Gastrocnemius medialis (tissue), 4 donors: ENCODE measurements around the gene USP31. TPM values are rescaled to one million over a fixed set of nuclear protein-coding genes. Genes with fewer than 3 reads are reported as not detected.

ENCODE experiments used
- ATAC-seq, 2 donors: fragments of 150-250 bp; one replicate each; pipeline ENCODE4 v1.9.1; 2016
- DNase-seq, 2 donors: peaks; one replicate each; pipeline ENCODE4 v3.0.0-alpha.2; 2019
- H3K27ac ChIP-seq, 4 donors: fragments of 200-600 bp; sonication (generic); 1 replicate in 1 of 4; 2 replicates in 3 of 4; pipeline ENCODE4 v1.5.1; 2016 to 2018; ENCODE audit warnings: mild to moderate bottlenecking in 2 of 4, moderate library complexity in 1 of 4
- H3K27me3 ChIP-seq, 3 donors: fragments of 200-600 bp; sonication (generic) in 2 of 3; 1 replicate in 1 of 3; 2 replicates in 2 of 3; pipeline versions ENCODE4 v1.5.1 to v1.6.0; 2016 to 2019; ENCODE audit warnings: mild to moderate bottlenecking in 1 of 3, moderate library complexity in 1 of 3
- H3K36me3 ChIP-seq, 2 donors: fragments of 200-600 bp; sonication (generic) in 1 of 2; one replicate each; pipeline ENCODE4 v1.5.1; 2017 to 2018
- H3K4me1 ChIP-seq, 2 donors: fragments of 200-600 bp; sonication (generic) in 1 of 2; one replicate each; pipeline ENCODE4 v1.5.1; 2016 to 2017; ENCODE audit warnings: mild to moderate bottlenecking in 2 of 2
- H3K4me3 ChIP-seq, 4 donors: fragments of 200-600 bp; sonication (generic) in 3 of 4; 1 replicate in 1 of 4; 2 replicates in 3 of 4; pipeline ENCODE4 v1.5.1; 2016 to 2019; ENCODE audit warnings: mild to moderate bottlenecking in 2 of 4
- H3K9me3 ChIP-seq, 3 donors: fragments of 200-600 bp; sonication (generic) in 2 of 3; 1 replicate in 1 of 3; 2 replicates in 2 of 3; pipeline ENCODE4 v1.5.1; 2016 to 2019
- CTCF ChIP-seq, 5 experiments: fragments of 450-650 bp in 3 of 5; fragments of 200-600 bp in 2 of 5; sonication (generic) in 2 of 5; IDR thresholded peaks in 4 of 5; conservative IDR thresholded peaks in 1 of 5; 1 replicate in 4 of 5; 2 replicates in 1 of 5; pipeline ENCODE4 v1.5.1; 2016 to 2019; ENCODE audit warnings: antibody characterized with exemption in 5 of 5, mild to moderate bottlenecking in 3 of 5, moderate library complexity in 3 of 5
- POLR2A ChIP-seq, 2 donors: fragments of 450-650 bp; IDR thresholded peaks; one replicate each; pipeline ENCODE4 v1.6.1; 2017; ENCODE audit warnings: antibody characterized with exemption in 2 of 2, mild to moderate bottlenecking in 2 of 2, moderate library complexity in 2 of 2
- in situ Hi-C, 4 donors: fragments of 200-750 bp; cut with MboI; loops; one replicate each; pipeline versions ENCODE4 v1.15.0 to v1.8.0; 2017; ENCODE audit warnings: low sequenced_read_pairs in 4 of 4
- intact Hi-C: fragments of 100-400 bp; cut with DNase I; formaldehyde crosslinking; loops from one replicate; pipeline ENCODE4 v1.15.1; 2023; ENCODE audit warnings: low total_unique reads
- total RNA-seq, 4 donors: library from RNA; depleted of rRNA; stranded (reverse); fragments of >200 nt; gene quantifications; one replicate each; pipeline versions ENCODE4 v1.1.0 to v1.2.3, GENCODE V29; 2016

USP31 gene
- total RNA-seq, 4 donors from 2014 or later = 13.2 to 23.3 (median 18.7) TPM

- no peaks in the 10 kb centered on the region for H3K9me3 ChIP-seq
- intact Hi-C loops = no loop called here
- TF ChIP-seq CTCF (IDR thresholded peaks at IDR 0.05 in 4 of 5, conservative IDR thresholded peaks at IDR 0.05 in 1 of 5) (peak in 2 of 5 experiments; percentile 23 to 28), POLR2A (IDR thresholded peaks at IDR 0.05) (no peak)
- ATAC-seq (peak in 1 of 2 donors; percentile 54), DNase-seq (no peak)
- H3K27ac ChIP-seq = no peak overlapping the region
- in situ Hi-C loops = loop anchor here in 1 of 4 donors (10.0 kb wide), 1 partner anchor 81 kb away; no protein-coding TSS in a partner anchor
- H3K4me1 ChIP-seq = no peaks in the 10 kb centered on the region
- H3K36me3 ChIP-seq = no peaks in the 10 kb centered on the region
- no peaks in the 10 kb centered on the region for H3K27me3 ChIP-seq
- H3K4me3 ChIP-seq = no peak overlapping the region
Measured at GRCh38 chr16:23155445-23156049, 6.3 kb upstream of the USP31 start.

GRCh38 chr16:23152386-23153178 is 3.3 kb upstream of the USP31 start:
- TF ChIP-seq POLR2A (IDR thresholded peaks at IDR 0.05) = no peak
- TF ChIP-seq CTCF (IDR thresholded peaks at IDR 0.05 in 4 of 5, conservative IDR thresholded peaks at IDR 0.05 in 1 of 5) = no peak
- Histone ChIP-seq H3K9me3 (no peaks in the 10 kb centered on the region), H3K36me3 (no peaks in the 10 kb centered on the region), H3K27ac (peak overlapping the region in 2 of 4 donors; percentile 1 to 9), H3K27me3 (no peaks in the 10 kb centered on the region), H3K4me3 (no peak overlapping the region), H3K4me1 (peaks cover 8% of the 10 kb centered on the region in 2 donors)
- peak in 1 of 2 donors; percentile 4 for DNase-seq
- in situ Hi-C loops (loop anchor here in 1 of 4 donors (10.0 kb wide), 1 partner anchor 78 kb away; no protein-coding TSS in a partner anchor), intact Hi-C loops (no loop called here)
- no peak for ATAC-seq

GRCh38 chr16:23149993-23150364 is 727 bp upstream of the USP31 start:
- in situ Hi-C loops = loop anchor here in 1 of 4 donors (10.0 kb wide), 1 partner anchor 75 kb away; no protein-coding TSS in a partner anchor
- ATAC-seq (no peak), DNase-seq (no peak)
- H3K9me3 ChIP-seq = no peaks in the 10 kb centered on the region
- TF ChIP-seq POLR2A (IDR thresholded peaks at IDR 0.05) (no peak), CTCF (IDR thresholded peaks at IDR 0.05 in 4 of 5, conservative IDR thresholded peaks at IDR 0.05 in 1 of 5) (no peak)
- no peaks in the 10 kb centered on the region for H3K27me3 ChIP-seq
- peaks cover 31% of the 10 kb centered on the region in 2 donors for H3K4me1 ChIP-seq
- peak overlapping the region; percentile 58 to 91 (median 72) for H3K27ac ChIP-seq
- H3K4me3 ChIP-seq = peak overlapping the region; percentile 56 to 68 (median 63)
- intact Hi-C loops = loop anchor here (2.0 to 10.0 kb wide), 2 partner anchors 19 to 1555 kb away; partner anchors contain the start of gene METTL9
- H3K36me3 ChIP-seq = no peaks in the 10 kb centered on the region

- peak overlapping the region; percentile 65 to 79 (median 68) for H3K4me3 ChIP-seq
- in situ Hi-C loops = no loop called here
- ATAC-seq (peak; percentile 80 to 86), DNase-seq (peak; percentile 72 to 89)
- no peak for TF ChIP-seq POLR2A (IDR thresholded peaks at IDR 0.05)
- TF ChIP-seq CTCF (IDR thresholded peaks at IDR 0.05 in 4 of 5, conservative IDR thresholded peaks at IDR 0.05 in 1 of 5) = no peak
- no peaks in the 10 kb centered on the region for H3K36me3 ChIP-seq
- no peaks in the 10 kb centered on the region for H3K27me3 ChIP-seq
- H3K27ac ChIP-seq = peak overlapping the region; percentile 85 to 92 (median 90)
- intact Hi-C loops = loop anchor here (2.0 to 10.0 kb wide), 2 partner anchors 18 to 1554 kb away; partner anchors contain the start of gene METTL9
- no peaks in the 10 kb centered on the region for H3K9me3 ChIP-seq
- peaks cover 38 to 42% of the 10 kb centered on the region in 2 donors for H3K4me1 ChIP-seq
Measured at GRCh38 chr16:23148513-23149266, 562 bp downstream of the USP31 start.
